GM12878 (cell line): Measurements from ENCODE around the gene SATB1. TPM values are rescaled to one million over a fixed set of nuclear protein-coding genes. Genes with fewer than 3 reads are reported as not detected.

Experiments used
- ATF7 ChIP-seq: fragments of 450-650 bp; IDR thresholded peaks from 2 replicates; pipeline ENCODE4 v1.6.1; 2016; ENCODE audit warnings: low read depth, mild to moderate bottlenecking
- BHLHE40 ChIP-seq, 2 experiments: fragments of 450-650 bp in 1 of 2; IDR thresholded peaks; 2 replicates each; pipeline ENCODE4 v1.6.1; 2011 to 2017; ENCODE audit warnings: low read depth in 2 of 2, borderline replicate concordance in 1 of 2, improper control_type of control experiment in 1 of 2, low read length in 1 of 2, mild to moderate bottlenecking in 1 of 2
- BRCA1 ChIP-seq: IDR thresholded peaks from 2 replicates; pipeline ENCODE4 v1.6.1; 2011; ENCODE audit warnings: low read depth, low read length, improper control_type of control experiment
- CBX3 ChIP-seq: fragments of 200-600 bp; sonication (generic); IDR thresholded peaks from 2 replicates; pipeline ENCODE4 v1.6.1; 2016; ENCODE audit warnings: low read depth, borderline replicate concordance
- HDGF ChIP-seq: fragments of 450-650 bp; IDR thresholded peaks from 2 replicates; pipeline ENCODE4 v1.6.1; 2016; ENCODE audit warnings: antibody characterized with exemption
- MEF2B ChIP-seq: fragments of 450-650 bp; IDR thresholded peaks from 2 replicates; pipeline ENCODE4 v1.6.1; 2018; ENCODE audit warnings: mild to moderate bottlenecking, moderate library complexity; ENCODE audit not compliant: partially characterized antibody, poor library complexity, severe bottlenecking
- SKIL ChIP-seq: fragments of 450-650 bp; IDR thresholded peaks from 2 replicates; pipeline ENCODE4 v1.6.1; 2017; ENCODE audit warnings: mild to moderate bottlenecking, low read depth, inconsistent platforms; ENCODE audit not compliant: poor library complexity, severe bottlenecking
- SUPT20H ChIP-seq: IDR thresholded peaks from 2 replicates; pipeline ENCODE4 v1.6.1; 2011; ENCODE audit warnings: low read depth, mild to moderate bottlenecking, low read length, moderate library complexity, borderline replicate concordance; ENCODE audit not compliant: control insufficient read depth
- ZBTB11 ChIP-seq: fragments of 450-650 bp; formaldehyde crosslinking; IDR thresholded peaks from 2 replicates; pipeline ENCODE4 v1.5.0; 2022; ENCODE audit warnings: mild to moderate bottlenecking, missing genetic modification characterization
- polyA plus RNA-seq, 11 experiments: library from polyadenylated mRNA; depleted of rRNA in 4 of 11; unstranded in 6 of 11; stranded (reverse) in 5 of 11; fragments of >200 nt; fragmentation: Nextera tagmentation in 4 of 11; fragmentation: Illumina TruSeq in 1 of 11; extraction: Ambion mirVana in 4 of 11; extraction: Trizol in 1 of 11; gene quantifications; 1 replicate in 1 of 11; 2 replicates in 10 of 11; pipeline versions ENCODE4 v1.2.1 to v1.2.3, GENCODE V29; 2011 to 2016; ENCODE audit warnings: inconsistent platforms in 2 of 11, missing spikeins in 2 of 11, low read depth in 1 of 11
- total RNA-seq, 4 experiments: library from RNA; depleted of rRNA in 3 of 4; stranded (reverse); fragments of >200 nt in 3 of 4; fragmentation: Illumina TruSeq in 1 of 4; extraction: Trizol in 1 of 4; gene quantifications; 2 replicates each; pipeline versions ENCODE4 v1.2.1 to v1.2.3, GENCODE V29; 2013 to 2021

SATB1 gene
- total and polyA plus RNA-seq, 10 of the 15 experiments (the other 5 are each of a cell fraction or from before 2014, with no cell fraction given) = 0.01 to 0.72 (median 0.07) TPM; not detected in 4

GRCh38 chr3:18363338-18363737 lies 61.8 kb downstream of the SATB1 start (continued):
- TF ChIP-seq ZBTB11 (CRISPR knock-in tag) = no peak
- no peak for TF ChIP-seq SUPT20H
- TF ChIP-seq HDGF = no peak
- TF ChIP-seq BRCA1 = no peak
- TF ChIP-seq SKIL = no peak
- no peak for TF ChIP-seq ATF7
- TF ChIP-seq MEF2B = no peak
- TF ChIP-seq BHLHE40 (IDR thresholded peaks at IDR 0.05; ENCODE audit: borderline replicate concordance in 1 of 2, low read depth in 2 of 2, low read length in 1 of 2) = no peak
- no peak for TF ChIP-seq CBX3
